HepG2 (cell line): ENCODE results near the gene P4HB. TPM values are rescaled to one million over a fixed set of nuclear protein-coding genes. Genes with fewer than 3 reads are reported as not detected.

Experiments
- CBX5 ChIP-seq: sonication (generic); formaldehyde crosslinking; IDR thresholded peaks from 2 replicates; pipeline ENCODE4 v1.4.0; 2020; ENCODE audit warnings: missing genetic modification reagents, borderline replicate concordance
- DR1 ChIP-seq: sonication (generic); formaldehyde crosslinking; IDR thresholded peaks from 2 replicates; pipeline ENCODE4 v1.8.0; 2021; ENCODE audit warnings: mild to moderate bottlenecking, missing genetic modification reagents, inconsistent platforms
- HNRNPH1 ChIP-seq: fragments of 200-400 bp; formaldehyde crosslinking; optimal IDR thresholded peaks from 2 replicates; pipeline ENCODE3; 2017; ENCODE audit warnings: mild to moderate bottlenecking, low read depth, low read length
- HOXA3 ChIP-seq: sonication (generic); formaldehyde crosslinking; IDR thresholded peaks from 2 replicates; pipeline ENCODE4 v1.5.0; 2020; ENCODE audit warnings: missing genetic modification reagents
- MZF1 ChIP-seq: sonication (generic); formaldehyde crosslinking; IDR thresholded peaks from 2 replicates; pipeline ENCODE4 v1.8.1; 2023; ENCODE audit warnings: mild to moderate bottlenecking, missing genetic modification reagents, borderline replicate concordance
- NFKB2 ChIP-seq: sonication (generic); formaldehyde crosslinking; IDR thresholded peaks from 2 replicates; pipeline ENCODE4 v1.4.0; 2020; ENCODE audit warnings: missing genetic modification reagents, borderline replicate concordance
- NKX3-1 ChIP-seq: sonication (generic); formaldehyde crosslinking; IDR thresholded peaks from 2 replicates; pipeline ENCODE4 v1.5.0; 2020; ENCODE audit warnings: missing genetic modification reagents
- ZNF264 ChIP-seq: sonication (generic); formaldehyde crosslinking; IDR thresholded peaks from 2 replicates; pipeline ENCODE4 v1.4.0; 2020; ENCODE audit warnings: missing genetic modification reagents
- ZNF296 ChIP-seq: sonication (generic); formaldehyde crosslinking; conservative IDR thresholded peaks from 2 replicates; pipeline ENCODE4 v1.5.0; 2020; ENCODE audit warnings: mild to moderate bottlenecking, missing genetic modification reagents
- polyA plus RNA-seq, 8 experiments: library from polyadenylated mRNA; depleted of rRNA in 3 of 8; stranded (reverse) in 7 of 8; unstranded in 1 of 8; fragments of >200 nt; fragmentation: Illumina TruSeq in 4 of 8; extraction: Trizol in 4 of 8; gene quantifications; 2 replicates each; pipeline versions ENCODE4 v1.2.1 to v1.2.3, GENCODE V29; 2011 to 2016; ENCODE audit warnings: low read depth in 4 of 8, missing spikeins in 1 of 8, mixed read lengths in 1 of 8; ENCODE audit not compliant: insufficient read depth in 1 of 8
- total RNA-seq, 5 experiments: library from RNA; depleted of rRNA; stranded (reverse); fragments of >200 nt; fragmentation: Illumina TruSeq; extraction: Trizol; gene quantifications; 2 replicates each; pipeline ENCODE4 v1.2.3, GENCODE V29; 2016; ENCODE audit warnings: low read depth in 1 of 5
- TF ChIP-seq, protein P1 (sequence below): sonication (generic); formaldehyde crosslinking; conservative IDR thresholded peaks from 2 replicates; pipeline ENCODE4 v1.4.0; 2020; ENCODE audit warnings: mild to moderate bottlenecking, missing genetic modification reagents, moderate library complexity
- TF ChIP-seq, protein P2 (sequence below): IDR thresholded peaks from 2 replicates; pipeline ENCODE4 v1.6.1; 2016; ENCODE audit warnings: missing compliant biosample characterization, missing genetic modification reagents, borderline replicate concordance
- TF ChIP-seq, protein P3 (sequence below): sonication (generic); formaldehyde crosslinking; IDR thresholded peaks from 2 replicates; pipeline ENCODE4 v1.4.0; 2020; ENCODE audit warnings: low read depth, missing genetic modification reagents
- TF ChIP-seq, protein P4 (sequence below): IDR thresholded peaks from 2 replicates; pipeline ENCODE4 v1.6.1; 2016; ENCODE audit warnings: mild to moderate bottlenecking
- TF ChIP-seq, protein P5 (sequence below): sonication (generic); formaldehyde crosslinking; IDR thresholded peaks from 2 replicates; pipeline ENCODE4 v1.5.1; 2020; ENCODE audit warnings: mild to moderate bottlenecking, missing genetic modification reagents

The P4HB gene
- total and polyA plus RNA-seq, 2 of the 13 experiments (the other 11 are each of a cell fraction or from before 2014, with no cell fraction given): 185 to 782 TPM

DNA sequence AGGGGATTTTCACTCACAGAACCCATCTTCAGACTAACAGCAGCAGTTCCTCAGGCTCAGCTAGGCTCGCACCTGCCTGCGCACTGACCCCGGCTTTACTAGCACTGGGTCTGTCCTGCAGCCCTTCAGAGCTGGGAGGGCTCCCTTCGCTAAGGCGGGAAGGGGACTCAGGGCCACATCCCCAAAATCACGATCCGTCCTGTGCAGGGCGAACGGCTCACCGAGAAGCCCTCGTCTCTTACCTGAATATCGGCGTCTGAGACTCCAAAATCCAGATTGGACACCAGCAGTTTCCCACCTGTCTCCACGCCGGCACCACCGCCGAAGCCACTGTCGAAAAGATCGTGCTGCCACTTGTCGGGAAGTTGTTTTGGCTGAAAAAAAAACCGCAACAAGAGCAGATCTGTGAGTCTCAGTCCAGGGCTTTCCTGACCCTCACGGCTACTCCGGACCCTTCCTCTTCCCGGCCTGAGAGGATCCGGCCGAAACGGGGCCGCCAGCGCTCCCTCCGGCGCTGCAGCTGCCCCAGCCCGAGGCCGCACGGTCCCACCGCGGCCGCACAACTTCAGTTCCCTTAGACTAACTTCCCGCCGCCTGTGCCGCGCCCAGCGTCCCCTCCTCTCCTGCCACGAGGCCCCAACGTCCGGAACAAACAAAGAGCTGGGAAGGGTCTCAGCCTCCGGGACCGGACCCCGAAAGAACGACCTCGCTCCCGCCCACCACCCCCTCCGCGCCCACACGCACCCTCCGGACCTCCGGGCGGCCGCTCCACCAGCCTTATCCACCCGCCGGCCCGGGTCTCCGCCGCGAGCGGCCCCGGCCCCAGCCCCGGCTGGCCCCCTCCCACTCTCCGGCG, 30.3 kb upstream of the P4HB start (continued):
- TF ChIP-seq, protein P1, sequence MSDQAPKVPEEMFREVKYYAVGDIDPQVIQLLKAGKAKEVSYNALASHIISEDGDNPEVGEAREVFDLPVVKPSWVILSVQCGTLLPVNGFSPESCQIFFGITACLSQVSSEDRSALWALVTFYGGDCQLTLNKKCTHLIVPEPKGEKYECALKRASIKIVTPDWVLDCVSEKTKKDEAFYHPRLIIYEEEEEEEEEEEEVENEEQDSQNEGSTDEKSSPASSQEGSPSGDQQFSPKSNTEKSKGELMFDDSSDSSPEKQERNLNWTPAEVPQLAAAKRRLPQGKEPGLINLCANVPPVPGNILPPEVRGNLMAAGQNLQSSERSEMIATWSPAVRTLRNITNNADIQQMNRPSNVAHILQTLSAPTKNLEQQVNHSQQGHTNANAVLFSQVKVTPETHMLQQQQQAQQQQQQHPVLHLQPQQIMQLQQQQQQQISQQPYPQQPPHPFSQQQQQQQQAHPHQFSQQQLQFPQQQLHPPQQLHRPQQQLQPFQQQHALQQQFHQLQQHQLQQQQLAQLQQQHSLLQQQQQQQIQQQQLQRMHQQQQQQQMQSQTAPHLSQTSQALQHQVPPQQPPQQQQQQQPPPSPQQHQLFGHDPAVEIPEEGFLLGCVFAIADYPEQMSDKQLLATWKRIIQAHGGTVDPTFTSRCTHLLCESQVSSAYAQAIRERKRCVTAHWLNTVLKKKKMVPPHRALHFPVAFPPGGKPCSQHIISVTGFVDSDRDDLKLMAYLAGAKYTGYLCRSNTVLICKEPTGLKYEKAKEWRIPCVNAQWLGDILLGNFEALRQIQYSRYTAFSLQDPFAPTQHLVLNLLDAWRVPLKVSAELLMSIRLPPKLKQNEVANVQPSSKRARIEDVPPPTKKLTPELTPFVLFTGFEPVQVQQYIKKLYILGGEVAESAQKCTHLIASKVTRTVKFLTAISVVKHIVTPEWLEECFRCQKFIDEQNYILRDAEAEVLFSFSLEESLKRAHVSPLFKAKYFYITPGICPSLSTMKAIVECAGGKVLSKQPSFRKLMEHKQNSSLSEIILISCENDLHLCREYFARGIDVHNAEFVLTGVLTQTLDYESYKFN (CRISPR knock-in tag): no peak
- TF ChIP-seq, protein P2, sequence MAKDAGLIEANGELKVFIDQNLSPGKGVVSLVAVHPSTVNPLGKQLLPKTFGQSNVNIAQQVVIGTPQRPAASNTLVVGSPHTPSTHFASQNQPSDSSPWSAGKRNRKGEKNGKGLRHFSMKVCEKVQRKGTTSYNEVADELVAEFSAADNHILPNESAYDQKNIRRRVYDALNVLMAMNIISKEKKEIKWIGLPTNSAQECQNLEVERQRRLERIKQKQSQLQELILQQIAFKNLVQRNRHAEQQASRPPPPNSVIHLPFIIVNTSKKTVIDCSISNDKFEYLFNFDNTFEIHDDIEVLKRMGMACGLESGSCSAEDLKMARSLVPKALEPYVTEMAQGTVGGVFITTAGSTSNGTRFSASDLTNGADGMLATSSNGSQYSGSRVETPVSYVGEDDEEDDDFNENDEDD (CRISPR knock-in tag): peak; percentile 30; the same call in 1 of the 2 replicates
- TF ChIP-seq, protein P3, sequence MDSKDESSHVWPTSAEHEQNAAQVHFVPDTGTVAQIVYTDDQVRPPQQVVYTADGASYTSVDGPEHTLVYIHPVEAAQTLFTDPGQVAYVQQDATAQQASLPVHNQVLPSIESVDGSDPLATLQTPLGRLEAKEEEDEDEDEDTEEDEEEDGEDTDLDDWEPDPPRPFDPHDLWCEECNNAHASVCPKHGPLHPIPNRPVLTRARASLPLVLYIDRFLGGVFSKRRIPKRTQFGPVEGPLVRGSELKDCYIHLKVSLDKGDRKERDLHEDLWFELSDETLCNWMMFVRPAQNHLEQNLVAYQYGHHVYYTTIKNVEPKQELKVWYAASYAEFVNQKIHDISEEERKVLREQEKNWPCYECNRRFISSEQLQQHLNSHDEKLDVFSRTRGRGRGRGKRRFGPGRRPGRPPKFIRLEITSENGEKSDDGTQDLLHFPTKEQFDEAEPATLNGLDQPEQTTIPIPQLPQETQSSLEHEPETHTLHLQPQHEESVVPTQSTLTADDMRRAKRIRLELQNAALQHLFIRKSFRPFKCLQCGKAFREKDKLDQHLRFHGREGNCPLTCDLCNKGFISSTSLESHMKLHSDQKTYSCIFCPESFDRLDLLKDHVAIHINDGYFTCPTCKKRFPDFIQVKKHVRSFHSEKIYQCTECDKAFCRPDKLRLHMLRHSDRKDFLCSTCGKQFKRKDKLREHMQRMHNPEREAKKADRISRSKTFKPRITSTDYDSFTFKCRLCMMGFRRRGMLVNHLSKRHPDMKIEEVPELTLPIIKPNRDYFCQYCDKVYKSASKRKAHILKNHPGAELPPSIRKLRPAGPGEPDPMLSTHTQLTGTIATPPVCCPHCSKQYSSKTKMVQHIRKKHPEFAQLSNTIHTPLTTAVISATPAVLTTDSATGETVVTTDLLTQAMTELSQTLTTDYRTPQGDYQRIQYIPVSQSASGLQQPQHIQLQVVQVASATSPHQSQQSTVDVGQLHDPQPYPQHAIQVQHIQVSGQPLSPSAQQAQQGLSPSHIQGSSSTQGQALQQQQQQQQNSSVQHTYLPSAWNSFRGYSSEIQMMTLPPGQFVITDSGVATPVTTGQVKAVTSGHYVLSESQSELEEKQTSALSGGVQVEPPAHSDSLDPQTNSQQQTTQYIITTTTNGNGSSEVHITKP (CRISPR knock-in tag): peak; percentile 50; the same call in 1 of the 2 replicates
- TF ChIP-seq, protein P4, sequence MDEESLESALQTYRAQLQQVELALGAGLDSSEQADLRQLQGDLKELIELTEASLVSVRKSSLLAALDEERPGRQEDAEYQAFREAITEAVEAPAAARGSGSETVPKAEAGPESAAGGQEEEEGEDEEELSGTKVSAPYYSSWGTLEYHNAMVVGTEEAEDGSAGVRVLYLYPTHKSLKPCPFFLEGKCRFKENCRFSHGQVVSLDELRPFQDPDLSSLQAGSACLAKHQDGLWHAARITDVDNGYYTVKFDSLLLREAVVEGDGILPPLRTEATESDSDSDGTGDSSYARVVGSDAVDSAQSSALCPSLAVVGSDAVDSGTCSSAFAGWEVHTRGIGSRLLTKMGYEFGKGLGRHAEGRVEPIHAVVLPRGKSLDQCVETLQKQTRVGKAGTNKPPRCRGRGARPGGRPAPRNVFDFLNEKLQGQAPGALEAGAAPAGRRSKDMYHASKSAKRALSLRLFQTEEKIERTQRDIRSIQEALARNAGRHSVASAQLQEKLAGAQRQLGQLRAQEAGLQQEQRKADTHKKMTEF (CRISPR knock-in tag): 0 out of 2 replicates have a peak, but pooled peaks have one; percentile 32
- TF ChIP-seq ZNF296 (CRISPR knock-in tag) (0 out of 2 replicates have a peak, but pooled peaks have one; percentile 20), DR1 (CRISPR knock-in tag) (no peak), CBX5 (CRISPR knock-in tag) (0 out of 2 replicates have a peak, but pooled peaks have one; percentile 30), ZNF264 (CRISPR knock-in tag) (no peak), HNRNPH1 (no peak), NKX3-1 (CRISPR knock-in tag) (peak; percentile 26; the same call in 1 of the 2 replicates), MZF1 (CRISPR knock-in tag) (0 out of 2 replicates have a peak, but pooled peaks have one; percentile 94), NFKB2 (CRISPR knock-in tag) (no peak), HOXA3 (CRISPR knock-in tag) (peak; percentile 25; the same call in 1 of the 2 replicates)
- TF ChIP-seq, protein P5, sequence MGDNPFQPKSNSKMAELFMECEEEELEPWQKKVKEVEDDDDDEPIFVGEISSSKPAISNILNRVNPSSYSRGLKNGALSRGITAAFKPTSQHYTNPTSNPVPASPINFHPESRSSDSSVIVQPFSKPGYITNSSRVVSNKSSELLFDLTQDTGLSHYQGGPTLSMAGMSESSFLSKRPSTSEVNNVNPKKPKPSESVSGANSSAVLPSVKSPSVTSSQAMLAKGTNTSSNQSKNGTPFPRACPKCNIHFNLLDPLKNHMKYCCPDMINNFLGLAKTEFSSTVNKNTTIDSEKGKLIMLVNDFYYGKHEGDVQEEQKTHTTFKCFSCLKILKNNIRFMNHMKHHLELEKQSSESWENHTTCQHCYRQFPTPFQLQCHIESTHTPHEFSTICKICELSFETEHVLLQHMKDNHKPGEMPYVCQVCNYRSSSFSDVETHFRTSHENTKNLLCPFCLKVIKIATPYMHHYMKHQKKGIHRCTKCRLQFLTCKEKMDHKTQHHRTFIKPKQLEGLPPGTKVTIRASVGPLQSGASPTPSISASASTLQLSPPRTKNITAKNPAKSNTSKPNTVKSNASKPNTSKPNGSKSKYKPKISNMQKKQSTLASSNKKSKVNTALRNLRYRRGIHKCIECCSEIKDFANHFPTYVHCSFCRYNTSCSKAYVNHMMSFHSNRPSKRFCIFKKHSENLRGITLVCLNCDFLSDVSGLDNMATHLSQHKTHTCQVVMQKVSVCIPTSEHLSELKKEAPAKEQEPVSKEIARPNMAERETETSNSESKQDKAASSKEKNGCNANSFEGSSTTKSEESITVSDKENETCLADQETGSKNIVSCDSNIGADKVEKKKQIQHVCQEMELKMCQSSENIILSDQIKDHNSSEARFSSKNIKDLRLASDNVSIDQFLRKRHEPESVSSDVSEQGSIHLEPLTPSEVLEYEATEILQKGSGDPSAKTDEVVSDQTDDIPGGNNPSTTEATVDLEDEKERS: peak; percentile 55; the same call in 1 of the 2 replicates
